H1 (cell line): ENCODE results near the gene TRPV2. TPM values are rescaled to one million over a fixed set of nuclear protein-coding genes. Genes with fewer than 3 reads are reported as not detected.

Experiments used
- ASH2L ChIP-seq: fragments of 200-600, 300-600 bp; sonication (generic); IDR thresholded peaks from one replicate; pipeline ENCODE4 v1.7.1; 2017; ENCODE audit warnings: low read length
- CBX5 ChIP-seq: fragments of 300-800, 300-1000 bp; sonication (generic); IDR thresholded peaks from 2 replicates; pipeline ENCODE4 v1.7.1; 2016; ENCODE audit warnings: antibody characterized with exemption, low read length, low read depth
- GTF2F1 ChIP-seq: IDR thresholded peaks from 2 replicates; pipeline ENCODE4 v1.6.1; 2012; ENCODE audit warnings: low read depth, low read length, improper control_type of control experiment, borderline replicate concordance
- JUND ChIP-seq: IDR thresholded peaks from 2 replicates; pipeline ENCODE4 v1.6.1; 2011; ENCODE audit warnings: mild to moderate bottlenecking, improper control_type of control experiment, low read length
- KDM4A ChIP-seq: IDR thresholded peaks from one replicate; pipeline ENCODE4 v1.7.1; 2012; ENCODE audit warnings: low read depth, mild to moderate bottlenecking, moderate library complexity, low read length, inconsistent platforms; ENCODE audit not compliant: severe bottlenecking
- KDM5A ChIP-seq: fragments of 200-600 bp; IDR thresholded peaks from 2 replicates; pipeline ENCODE4 v1.7.1; 2012; ENCODE audit warnings: mild to moderate bottlenecking, low read length, inconsistent platforms, mixed read lengths
- NANOG ChIP-seq: IDR thresholded peaks from 2 replicates; pipeline ENCODE4 v1.6.1; 2011; ENCODE audit warnings: low read length, low read depth, mild to moderate bottlenecking, inconsistent platforms; ENCODE audit not compliant: insufficient read depth, poor library complexity, severe bottlenecking
- RBBP5 ChIP-seq: IDR thresholded peaks from 2 replicates; pipeline ENCODE4 v1.7.1; 2012; ENCODE audit warnings: low read depth, mild to moderate bottlenecking, inconsistent platforms, low read length, moderate library complexity, borderline replicate concordance
- SIX5 ChIP-seq: IDR thresholded peaks from 2 replicates; pipeline ENCODE4 v1.6.1; 2011; ENCODE audit warnings: mild to moderate bottlenecking, low read depth, low read length
- TAF1 ChIP-seq: IDR thresholded peaks from 2 replicates; pipeline ENCODE4 v1.6.1; 2011; ENCODE audit warnings: mild to moderate bottlenecking, low read depth, low read length
- TBP ChIP-seq: IDR thresholded peaks from 2 replicates; pipeline ENCODE4 v1.6.1; 2011; ENCODE audit warnings: low read depth, low read length, improper control_type of control experiment
- polyA plus RNA-seq, 7 experiments: library from polyadenylated mRNA; depleted of rRNA in 3 of 7; stranded (reverse) in 5 of 7; unstranded in 2 of 7; fragments of >200 nt in 5 of 7; fragments of 200-250 nt in 2 of 7; gene quantifications; 1 replicate in 5 of 7; 2 replicates in 1 of 7; 4 replicates in 1 of 7; pipeline versions ENCODE4 v1.2.1 to v1.2.3, GENCODE V29; 2011 to 2013; ENCODE audit warnings: missing spikeins in 2 of 7, mixed read lengths in 2 of 7
- total RNA-seq: library from RNA; stranded (reverse); fragmentation: NEBNext Ultra II Directional; extraction: Animal tissue kit (Norgen Biotek cat#: 25700); gene quantifications from 2 replicates; pipeline ENCODE4 v1.2.1, GENCODE V29; 2021

TRPV2 gene
- total and polyA plus RNA-seq, 2 of the 8 experiments (the other 6 are each of a cell fraction or from before 2014, with no cell fraction given) = 1.7 to 2.1 TPM

DNA sequence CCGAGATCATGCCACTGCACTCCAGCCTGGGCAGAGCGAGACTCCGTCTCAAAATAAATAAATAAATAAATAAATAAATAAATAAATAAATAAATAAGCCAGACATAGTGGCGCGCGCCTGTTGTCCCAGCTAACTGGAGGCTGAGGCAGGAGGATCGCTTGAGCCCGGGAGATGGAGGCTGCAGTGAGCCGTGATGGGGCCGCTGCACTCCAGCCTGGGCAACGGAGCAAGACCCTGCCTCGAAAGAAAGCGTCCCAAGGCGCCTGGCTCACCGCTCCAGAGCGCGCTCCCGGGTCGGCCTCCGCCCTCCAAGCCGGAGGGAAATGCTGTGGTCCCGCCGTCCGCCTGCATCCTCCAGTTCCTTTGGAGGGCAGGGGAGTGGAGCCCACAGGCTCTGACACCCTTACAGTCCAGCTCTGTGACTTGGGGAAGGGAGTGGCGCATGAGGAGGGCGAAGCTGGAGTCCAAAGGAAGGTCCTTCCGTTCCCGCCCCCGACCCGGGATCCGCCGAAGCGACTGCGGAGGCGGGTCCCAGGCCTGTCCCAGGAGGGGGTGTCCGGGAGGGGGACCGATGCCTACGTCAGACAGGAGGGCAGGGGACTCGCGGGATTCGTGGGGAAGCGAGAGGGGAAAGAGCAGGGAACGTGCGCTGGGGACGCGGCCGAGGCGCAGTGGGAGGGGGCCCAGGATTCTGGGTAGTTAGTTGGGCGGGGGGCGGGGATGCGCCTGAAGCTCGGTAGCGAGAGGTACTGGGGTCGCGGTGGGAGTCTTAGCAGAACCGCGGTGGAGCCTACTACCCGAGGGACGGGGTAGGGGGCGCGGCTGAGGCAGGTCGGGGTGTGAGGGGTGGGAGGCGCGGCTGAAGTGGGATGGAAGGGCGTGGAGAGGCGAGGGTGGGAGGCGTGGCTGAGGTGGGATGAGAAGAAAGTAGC is 8.4 kb upstream of the TRPV2 start (continued):
- TF ChIP-seq ASH2L (peak; percentile 91), TAF1 (peak; percentile 52; the same call in 1 of the 2 replicates), GTF2F1 (no peak), KDM4A (peak; percentile 89), SIX5 (no peak), CBX5 (no peak), RBBP5 (peak; percentile 64; the same call in 1 of the 2 replicates), TBP (peak; percentile 10; the same call in 1 of the 2 replicates), NANOG (no peak), KDM5A (no peak), JUND (no peak)
